Activated CD4-positive, alpha-beta memory T cell treated with anti-CD3 and anti-CD28 coated beads, Interleukin-2, amount 10 ng/mL, durations not matched to agents 7 days and 5 days (primary cell): Measurements from ENCODE around the gene SYT2. TPM values are rescaled to one million over a fixed set of nuclear protein-coding genes. Genes with fewer than 3 reads are reported as not detected.

Source experiments
- CTCF ChIA-PET: fragments of 350-600 bp; sonication (Branson Sonifier 250); formaldehyde crosslinking; loops from one replicate; lab custom pipeline; 2021; ENCODE audit warnings: antibody characterized with exemption, inconsistent platforms; lab: Charles Lee
- POLR2A ChIA-PET: fragments of 350-600 bp; sonication (Branson Sonifier 250); formaldehyde crosslinking; loops from one replicate; lab custom pipeline; 2021; ENCODE audit warnings: antibody characterized with exemption; lab: Charles Lee
- DNase-seq: peaks from one replicate; pipeline ENCODE4 v3.0.0-alpha.2; 2020
- H3K27ac Mint-ChIP-seq: one replicate; pipeline ENCODE4 v1.8.0; 2021; ENCODE audit warnings: mild to moderate bottlenecking, mixed read lengths
- H3K27me3 Mint-ChIP-seq: one replicate; pipeline ENCODE4 v1.8.0; 2021; ENCODE audit warnings: mixed read lengths
- H3K36me3 Mint-ChIP-seq: one replicate; pipeline ENCODE4 v1.8.0; 2021; ENCODE audit warnings: low read depth, mixed read lengths
- H3K4me1 Mint-ChIP-seq: one replicate; pipeline ENCODE4 v1.8.0; 2021; ENCODE audit warnings: mixed read lengths
- H3K4me3 Mint-ChIP-seq: one replicate; pipeline ENCODE4 v1.8.0; 2021; ENCODE audit warnings: mild to moderate bottlenecking, mixed read lengths
- H3K9me3 Mint-ChIP-seq: one replicate; pipeline ENCODE4 v1.8.0; 2021; ENCODE audit warnings: mixed read lengths
- total RNA-seq, 2 experiments: library from RNA; stranded (reverse); gene quantifications; one replicate each; pipeline ENCODE4 v1.2.3, GENCODE V29; 2021

Gene SYT2
- total RNA-seq, 2 experiments from 2014 or later: not detected

- no peak for DNase-seq
- Mint-ChIP-seq H3K27me3 (peaks cover 60% of the 10 kb centered on the region), H3K9me3 (no peaks in the 10 kb centered on the region), H3K4me3 (no peak overlapping the region), H3K36me3 (no peaks in the 10 kb centered on the region), H3K27ac (no peak overlapping the region), H3K4me1 (peaks cover 12% of the 10 kb centered on the region)
- POLR2A ChIA-PET: no interaction called here
- CTCF ChIA-PET: interaction anchor here (0.7 to 1.6 kb wide), 2 partner anchors 11 to 236 kb away, joined by 3 to 6 read pairs; partner anchors contain the start of gene SYT2
Measured at GRCh38 chr1:202700061-202700460, 10.2 kb downstream of the SYT2 start.

GRCh38 chr1:202698276-202698675 is 12.0 kb downstream of the SYT2 start:
- DNase-seq: peak; percentile 23
- Mint-ChIP-seq H3K9me3 (no peaks in the 10 kb centered on the region), H3K27me3 (peaks cover 57% of the 10 kb centered on the region), H3K4me3 (no peak overlapping the region), H3K4me1 (peaks cover 12% of the 10 kb centered on the region), H3K27ac (no peak overlapping the region), H3K36me3 (no peaks in the 10 kb centered on the region)
- POLR2A ChIA-PET: no interaction called here
- CTCF ChIA-PET: no interaction called here

GRCh38 chr1:202697038-202697437 is 13.2 kb downstream of the SYT2 start:
- ChIA-PET POLR2A (interaction anchor here (1.2 kb wide), 1 partner anchor 9 kb away, joined by 3 read pairs; no protein-coding TSS in a partner anchor), CTCF (no interaction called here)
- H3K4me3 Mint-ChIP-seq: no peak overlapping the region
- no peak for DNase-seq
- no peaks in the 10 kb centered on the region for H3K36me3 Mint-ChIP-seq
- H3K27me3 Mint-ChIP-seq: peaks cover 50% of the 10 kb centered on the region
- peaks cover 12% of the 10 kb centered on the region for H3K4me1 Mint-ChIP-seq
- no peaks in the 10 kb centered on the region for H3K9me3 Mint-ChIP-seq
- H3K27ac Mint-ChIP-seq: no peak overlapping the region

- POLR2A ChIA-PET: no interaction called here
- Mint-ChIP-seq H3K4me1 (peaks cover 12% of the 10 kb centered on the region), H3K27ac (no peak overlapping the region), H3K4me3 (no peak overlapping the region), H3K36me3 (no peaks in the 10 kb centered on the region), H3K27me3 (peaks cover 38% of the 10 kb centered on the region), H3K9me3 (no peaks in the 10 kb centered on the region)
- no peak for DNase-seq
- CTCF ChIA-PET: no interaction called here
Measured at GRCh38 chr1:202694314-202694713, 15.9 kb downstream of the SYT2 start.

- CTCF ChIA-PET: interaction anchor here (0.8 to 1.3 kb wide), 4 partner anchors 12 to 229 kb away, joined by 3 read pairs; no protein-coding TSS in a partner anchor
- H3K27me3 Mint-ChIP-seq: peaks cover 42% of the 10 kb centered on the region
Measured at GRCh38 chr1:202692959-202693555, 17.2 kb downstream of the SYT2 start.

GRCh38 chr1:202691816-202692215 is 18.4 kb downstream of the SYT2 start:
- H3K27me3 Mint-ChIP-seq: peaks cover 38% of the 10 kb centered on the region
- no peak overlapping the region for H3K27ac Mint-ChIP-seq
- CTCF ChIA-PET: interaction anchor here (1.3 kb wide), 1 partner anchor 228 kb away, joined by 3 read pairs; no protein-coding TSS in a partner anchor
- no peak overlapping the region for H3K4me3 Mint-ChIP-seq
- H3K9me3 Mint-ChIP-seq: no peaks in the 10 kb centered on the region
- POLR2A ChIA-PET: no interaction called here
- DNase-seq: no peak
- H3K4me1 Mint-ChIP-seq: peaks cover 2% of the 10 kb centered on the region
- H3K36me3 Mint-ChIP-seq: no peaks in the 10 kb centered on the region

More at GRCh38 chr1:202692959-202693555, 17.2 kb downstream of the SYT2 start:
- POLR2A ChIA-PET: no interaction called here
- peaks cover 5% of the 10 kb centered on the region for H3K4me1 Mint-ChIP-seq
- no peaks in the 10 kb centered on the region for H3K9me3 Mint-ChIP-seq
- H3K27ac Mint-ChIP-seq: no peak overlapping the region
- DNase-seq: peak; percentile 78
- H3K4me3 Mint-ChIP-seq: no peak overlapping the region
- no peaks in the 10 kb centered on the region for H3K36me3 Mint-ChIP-seq

GRCh38 chr1:202689493-202690342 is 20.5 kb downstream of the SYT2 start:
- ChIA-PET CTCF (no interaction called here), POLR2A (no interaction called here)
- no peak for DNase-seq
- Mint-ChIP-seq H3K4me1 (no peaks in the 10 kb centered on the region), H3K27ac (no peak overlapping the region), H3K36me3 (no peaks in the 10 kb centered on the region), H3K9me3 (no peaks in the 10 kb centered on the region), H3K27me3 (peaks cover 30% of the 10 kb centered on the region), H3K4me3 (no peak overlapping the region)

GRCh38 chr1:202689082-202689481 is 21.2 kb downstream of the SYT2 start:
- Mint-ChIP-seq H3K27me3 (peaks cover 30% of the 10 kb centered on the region), H3K4me3 (no peak overlapping the region), H3K36me3 (no peaks in the 10 kb centered on the region), H3K4me1 (no peaks in the 10 kb centered on the region), H3K9me3 (no peaks in the 10 kb centered on the region), H3K27ac (no peak overlapping the region)
- ChIA-PET CTCF (no interaction called here), POLR2A (no interaction called here)
- no peak for DNase-seq

- no peak overlapping the region for H3K27ac Mint-ChIP-seq
- no peaks in the 10 kb centered on the region for H3K36me3 Mint-ChIP-seq
- no peaks in the 10 kb centered on the region for H3K4me1 Mint-ChIP-seq
- no peaks in the 10 kb centered on the region for H3K9me3 Mint-ChIP-seq
- H3K4me3 Mint-ChIP-seq: no peak overlapping the region
- H3K27me3 Mint-ChIP-seq: peaks cover 31% of the 10 kb centered on the region
- ChIA-PET CTCF (no interaction called here), POLR2A (no interaction called here)
- no peak for DNase-seq
Measured at GRCh38 chr1:202688401-202688800, 21.9 kb downstream of the SYT2 start.

GRCh38 chr1:202687798-202688197 is 22.5 kb downstream of the SYT2 start:
- ChIA-PET CTCF (no interaction called here), POLR2A (interaction anchor here (1.2 kb wide), 1 partner anchor 9 kb away, joined by 3 read pairs; no protein-coding TSS in a partner anchor)
- DNase-seq: no peak
- Mint-ChIP-seq H3K36me3 (no peaks in the 10 kb centered on the region), H3K27ac (no peak overlapping the region), H3K4me3 (no peak overlapping the region), H3K9me3 (no peaks in the 10 kb centered on the region), H3K4me1 (no peaks in the 10 kb centered on the region), H3K27me3 (peaks cover 33% of the 10 kb centered on the region)

- no peak for DNase-seq
- H3K36me3 Mint-ChIP-seq: no peaks in the 10 kb centered on the region
- no peak overlapping the region for H3K4me3 Mint-ChIP-seq
- H3K27ac Mint-ChIP-seq: no peak overlapping the region
- H3K4me1 Mint-ChIP-seq: no peaks in the 10 kb centered on the region
- H3K27me3 Mint-ChIP-seq: peaks cover 35% of the 10 kb centered on the region
- H3K9me3 Mint-ChIP-seq: no peaks in the 10 kb centered on the region
- CTCF ChIA-PET: no interaction called here
- POLR2A ChIA-PET: interaction anchor here (1.2 kb wide), 1 partner anchor 9 kb away, joined by 3 read pairs; no protein-coding TSS in a partner anchor
Measured at GRCh38 chr1:202687370-202687769, 22.9 kb downstream of the SYT2 start.

- H3K27ac Mint-ChIP-seq: no peak overlapping the region
- POLR2A ChIA-PET: no interaction called here
- no peak for DNase-seq
- H3K4me3 Mint-ChIP-seq: no peak overlapping the region
- H3K9me3 Mint-ChIP-seq: no peaks in the 10 kb centered on the region
- H3K36me3 Mint-ChIP-seq: no peaks in the 10 kb centered on the region
- H3K4me1 Mint-ChIP-seq: no peaks in the 10 kb centered on the region
- peaks cover 35% of the 10 kb centered on the region for H3K27me3 Mint-ChIP-seq
- CTCF ChIA-PET: no interaction called here
Measured at GRCh38 chr1:202685641-202686040, 24.6 kb downstream of the SYT2 start.

GRCh38 chr1:202684716-202685115 is 25.5 kb downstream of the SYT2 start:
- no peak for DNase-seq
- Mint-ChIP-seq H3K36me3 (no peaks in the 10 kb centered on the region), H3K9me3 (no peaks in the 10 kb centered on the region), H3K4me3 (no peak overlapping the region), H3K4me1 (no peaks in the 10 kb centered on the region), H3K27ac (no peak overlapping the region), H3K27me3 (peaks cover 37% of the 10 kb centered on the region)
- ChIA-PET CTCF (no interaction called here), POLR2A (no interaction called here)
